HG02840 (cell line): ENCODE measurements around the gene CD36.
A peak's percentile ranks its signal among the peaks of the same experiment; 100 is the strongest.
"Not testable (repeated sequence)": the region's sequence is repeated elsewhere in the genome, so short reads cannot be mapped to it uniquely, and the experiment has no call there.

Source experiments
- ATAC-seq: cut with Tn5 transposase; IDR thresholded peaks from one replicate; pipeline ENCODE4 v1.9.1; 2021; ENCODE audit warnings: mild to moderate bottlenecking, moderate library complexity, moderate number of reproducible peaks; ENCODE audit not compliant: unreplicated experiment, low FRiP score

CD36 gene

GRCh38 chr7:80649011-80649410 is 10.6 kb downstream of the CD36 start:
- no peak for ATAC-seq

GRCh38 chr7:80650030-80650429 is 11.6 kb downstream of the CD36 start:
- ATAC-seq = no peak

GRCh38 chr7:80651471-80651870 is 13.0 kb downstream of the CD36 start:
- ATAC-seq = no peak

GRCh38 chr7:80653244-80653643 is 14.8 kb downstream of the CD36 start:
- no peak for ATAC-seq

GRCh38 chr7:80654887-80655340 is 16.5 kb downstream of the CD36 start:
- ATAC-seq = no peak

- no peak for ATAC-seq
Observed at GRCh38 chr7:80656029-80656428, 17.6 kb downstream of the CD36 start.

- ATAC-seq = no peak
Observed at GRCh38 chr7:80659120-80660055, 20.9 kb downstream of the CD36 start.

- ATAC-seq = no peak
Observed at GRCh38 chr7:80660939-80661338, 22.5 kb downstream of the CD36 start.

- ATAC-seq = no peak
Observed at GRCh38 chr7:80661729-80662128, 23.3 kb downstream of the CD36 start.

GRCh38 chr7:80662252-80662651 is 23.8 kb downstream of the CD36 start:
- ATAC-seq = no peak

GRCh38 chr7:80665526-80665925 is 27.1 kb downstream of the CD36 start:
- no peak for ATAC-seq

- no peak for ATAC-seq
Observed at GRCh38 chr7:80666376-80666775, 27.9 kb downstream of the CD36 start.

GRCh38 chr7:80669367-80669766 is 30.9 kb downstream of the CD36 start:
- not testable (repeated sequence) for ATAC-seq

- ATAC-seq = no peak
Observed at GRCh38 chr7:80671744-80672143, 33.3 kb downstream of the CD36 start.

- ATAC-seq = no peak
Observed at GRCh38 chr7:80675090-80675489, 36.6 kb downstream of the CD36 start.

GRCh38 chr7:80676404-80676803 is 38.0 kb downstream of the CD36 start:
- no peak for ATAC-seq

GRCh38 chr7:80677629-80678028 is 39.2 kb downstream of the CD36 start:
- ATAC-seq = no peak

- no peak for ATAC-seq
Observed at GRCh38 chr7:80678707-80679106, 40.3 kb downstream of the CD36 start.

GRCh38 chr7:80679921-80680907 is 41.8 kb downstream of the CD36 start:
- no peak for ATAC-seq

- ATAC-seq = peak; percentile 63
Observed at GRCh38 chr7:80681272-80681885, 42.9 kb downstream of the CD36 start.

- ATAC-seq = no peak
Observed at GRCh38 chr7:80682744-80683143, 44.3 kb downstream of the CD36 start.
